Omental fat pad (tissue), 4 donors: ENCODE results near the gene MELTF. TPM values are rescaled to one million over a fixed set of nuclear protein-coding genes. Genes with fewer than 3 reads are reported as not detected.
"Not testable (repeated sequence)": the region's sequence is repeated elsewhere in the genome, so short reads cannot be mapped to it uniquely, and the experiment has no call there.

ENCODE experiments used
- ATAC-seq: fragments of 150-250 bp; one replicate; pipeline ENCODE4 v1.9.1; 2016; ENCODE audit warnings: mild to moderate bottlenecking, moderate library complexity; ENCODE audit not compliant: low FRiP score
- DNase-seq: peaks from one replicate; pipeline ENCODE4 v3.0.0-alpha.2; 2019; ENCODE audit warnings: low spot score
- CTCF ChIP-seq, 3 donors: fragments of 450-650 bp; IDR thresholded peaks; one replicate each; pipeline ENCODE4 v1.5.1; 2016 to 2017; ENCODE audit warnings: antibody characterized with exemption in 3 of 3, mild to moderate bottlenecking in 3 of 3, moderate library complexity in 2 of 3
- total RNA-seq, 4 donors: library from RNA; depleted of rRNA; stranded (reverse); fragments of >200 nt; gene quantifications; one replicate each; pipeline ENCODE4 v1.1.0, GENCODE V29; 2016

Gene MELTF
- 10 to 100 TPM in 3 of 4 donors, 1 to 10 TPM in 1; 8.3 to 39.3 (median 27.2) TPM for total RNA-seq

GRCh38 chr3:197029511-197030167, at the start of gene MELTF:
Gene MELTF (minus strand): TSS chr3:197029817. CDS start chr3:197029702, 115 bp downstream.
- DNase-seq (no peak), ATAC-seq (peak; percentile 79)
- TF ChIP-seq CTCF (IDR thresholded peaks at IDR 0.05) = peak in 2 of 3 donors; percentile 18 to 68

GRCh38 chr3:197076415-197076814, 46.8 kb upstream of the MELTF start:
- TF ChIP-seq CTCF (IDR thresholded peaks at IDR 0.05) = no peak
- ATAC-seq (no peak), DNase-seq (no peak)

GRCh38 chr3:197068077-197068476, 38.5 kb upstream of the MELTF start:
- no peak for TF ChIP-seq CTCF (IDR thresholded peaks at IDR 0.05)
- DNase-seq (no peak), ATAC-seq (no peak)

DNA sequence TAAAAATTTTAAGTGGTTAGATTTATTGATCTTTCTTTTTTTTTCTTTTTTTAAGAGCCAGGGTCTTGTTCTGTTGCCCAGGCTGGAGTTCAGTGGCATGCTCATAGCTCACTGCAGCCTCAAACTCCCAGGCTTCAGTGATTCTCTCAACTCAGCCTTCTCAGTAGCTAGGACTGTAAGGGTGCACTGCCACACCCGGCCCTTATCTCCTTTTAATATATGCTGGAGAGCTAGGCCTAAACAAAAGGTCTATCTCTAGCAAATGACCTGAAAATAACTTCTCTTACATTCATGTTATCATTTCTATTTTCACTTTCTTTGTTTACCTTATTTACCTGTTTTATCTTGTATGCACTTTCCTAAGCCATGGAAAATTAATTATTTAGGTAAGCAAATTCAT, 35.2 kb upstream of the MELTF start:
- no peak for ATAC-seq
- no peak for DNase-seq
- no peak for TF ChIP-seq CTCF (IDR thresholded peaks at IDR 0.05)

GRCh38 chr3:197062446-197062845, 32.8 kb upstream of the MELTF start:
- no peak for ATAC-seq
- DNase-seq = no peak
- no peak for TF ChIP-seq CTCF (IDR thresholded peaks at IDR 0.05)

GRCh38 chr3:197051637-197052036, 22.0 kb upstream of the MELTF start:
- ATAC-seq, DNase-seq: not testable (repeated sequence)

DNA sequence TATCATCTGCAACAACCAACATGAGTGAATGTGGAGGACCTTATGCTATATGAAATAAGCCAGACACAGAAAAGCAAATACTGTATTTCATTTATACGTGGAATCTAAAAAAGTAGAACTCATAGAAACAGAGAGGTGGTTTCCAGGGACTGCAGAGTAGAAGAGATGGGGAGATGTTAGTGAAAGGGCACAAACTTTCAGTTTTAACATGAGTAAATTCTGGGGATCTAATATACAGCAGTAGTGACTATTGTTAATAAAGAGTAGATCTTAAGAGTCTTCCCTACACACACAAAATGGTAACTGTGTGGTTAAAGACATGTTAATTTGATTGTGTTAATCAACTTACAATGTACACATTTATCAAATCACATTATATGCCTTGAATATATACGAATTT, 20.9 kb upstream of the MELTF start:
- no peak for TF ChIP-seq CTCF (IDR thresholded peaks at IDR 0.05)
- no peak for ATAC-seq

More for the DNA sequence above, 20.9 kb upstream of the MELTF start:
- DNase-seq = no peak
